Natural killer cell (primary cell): ENCODE measurements around the gene SNX19. TPM values are rescaled to one million over a fixed set of nuclear protein-coding genes. Genes with fewer than 3 reads are reported as not detected.

Source experiments
- ATAC-seq, 3 donors: fragments of 150-1000 bp in 2 of 3; fragments of 200-7000 bp in 1 of 3; cut with Tn5 transposase; 1 replicate in 1 of 3; 2 replicates in 2 of 3; pipeline ENCODE4 v1.10.0; 2021; ENCODE audit warnings: mild to moderate bottlenecking in 2 of 3, moderate library complexity in 2 of 3
- DNase-seq, 2 donors: peaks; one replicate each; pipeline versions ENCODE4 v3.0.0 to v3.0.0-alpha.2; 2013 to 2021; ENCODE audit warnings: mixed read lengths in 1 of 2
- H3K27ac ChIP-seq: one replicate; pipeline ENCODE4 v1.5.1; 2013; ENCODE audit warnings: mild to moderate bottlenecking, low read length
- H3K27me3 ChIP-seq: one replicate; pipeline ENCODE4 v1.6.1; 2013; ENCODE audit warnings: low read length; ENCODE audit not compliant: control insufficient read depth, insufficient read depth
- H3K36me3 ChIP-seq: one replicate; pipeline ENCODE4 v1.6.1; 2013; ENCODE audit warnings: low read length; ENCODE audit not compliant: control insufficient read depth, insufficient read depth
- H3K4me1 ChIP-seq: one replicate; pipeline ENCODE4 v1.6.1; 2013; ENCODE audit warnings: low read length; ENCODE audit not compliant: control insufficient read depth, insufficient read depth
- H3K4me3 ChIP-seq: one replicate; pipeline ENCODE4 v1.5.1; 2013; ENCODE audit warnings: low read length
- H3K9me3 ChIP-seq: one replicate; pipeline ENCODE4 v1.6.1; 2013; ENCODE audit warnings: low read length; ENCODE audit not compliant: control insufficient read depth, insufficient read depth
- H3K27ac Mint-ChIP-seq, 2 donors: one replicate each; pipeline ENCODE4 v1.8.0; 2022; ENCODE audit warnings: mild to moderate bottlenecking in 2 of 2, mixed read lengths in 2 of 2, moderate library complexity in 1 of 2
- H3K27me3 Mint-ChIP-seq, 2 donors: one replicate each; pipeline ENCODE4 v1.8.0; 2022; ENCODE audit warnings: low read depth in 2 of 2, mixed read lengths in 2 of 2
- H3K36me3 Mint-ChIP-seq: one replicate; pipeline ENCODE4 v1.8.0; 2022; ENCODE audit warnings: mixed read lengths
- H3K4me1 Mint-ChIP-seq, 2 donors: one replicate each; pipeline ENCODE4 v1.8.0; 2022; ENCODE audit warnings: mixed read lengths in 2 of 2
- H3K4me3 Mint-ChIP-seq: one replicate; pipeline ENCODE4 v1.8.0; 2022; ENCODE audit warnings: mild to moderate bottlenecking, moderate library complexity, mixed read lengths
- H3K9me3 Mint-ChIP-seq, 2 donors: one replicate each; pipeline ENCODE4 v1.8.0; 2022; ENCODE audit warnings: mixed read lengths in 2 of 2
- CTCF ChIP-seq: fragments of 200-600 bp; IDR thresholded peaks from one replicate; pipeline ENCODE4 v1.8.0; 2022; ENCODE audit warnings: antibody characterized with exemption
- WGBS: methylation state at CpG from one replicate; pipeline ENCODE4 v1.1.7; 2013; ENCODE audit warnings: missing lambda C conversion rate; ENCODE audit not compliant: insufficient coverage; 5-methylcytosine and 5-hydroxymethylcytosine counted together
- intact Hi-C: fragments of 100-400 bp; cut with micrococcal nuclease; formaldehyde crosslinking; loops from one replicate; pipeline ENCODE4 v1.14.2; 2022
- total RNA-seq, 4 donors: library from RNA; stranded (reverse); fragments of 120-200 nt in 1 of 4; gene quantifications; one replicate each; pipeline versions ENCODE4 v1.2.3 to v1.2.4, GENCODE V29; 2013 to 2022

The SNX19 gene
- total RNA-seq, 3 donors from 2014 or later (not counting 1 experiment from before 2014, with no cell fraction given): 65.4 to 76.6 (median 72.0) TPM

GRCh38 chr11:130872102-130872501, 44.2 kb downstream of the SNX19 start:
- no peak overlapping the region for H3K4me3 ChIP-seq
- 98% methylated on average over 5 of the region's 5 CpGs for WGBS
- no peaks in the 10 kb centered on the region for H3K9me3 Mint-ChIP-seq
- no peaks in the 10 kb centered on the region for H3K4me1 Mint-ChIP-seq
- DNase-seq (no peak), ATAC-seq (no peak)
- no peaks in the 10 kb centered on the region for H3K27me3 Mint-ChIP-seq
- intact Hi-C loops: no loop called here
- TF ChIP-seq CTCF: no peak
- peaks cover 11% of the 10 kb centered on the region for H3K36me3 Mint-ChIP-seq
- no peaks in the 10 kb centered on the region for H3K27me3 ChIP-seq
- H3K27ac ChIP-seq: no peak overlapping the region
- no peaks in the 10 kb centered on the region for H3K9me3 ChIP-seq
- H3K4me1 ChIP-seq: no peaks in the 10 kb centered on the region
- H3K27ac Mint-ChIP-seq: no peak overlapping the region
- peaks cover 48% of the 10 kb centered on the region for H3K36me3 ChIP-seq
- no peak overlapping the region for H3K4me3 Mint-ChIP-seq

- Histone ChIP-seq H3K36me3 (peaks cover 43% of the 10 kb centered on the region), H3K9me3 (no peaks in the 10 kb centered on the region), H3K27me3 (no peaks in the 10 kb centered on the region), H3K4me1 (no peaks in the 10 kb centered on the region), H3K4me3 (no peak overlapping the region), H3K27ac (no peak overlapping the region)
- H3K27me3 Mint-ChIP-seq: no peaks in the 10 kb centered on the region
- ATAC-seq: no peak
- 93% methylated on average over 1 of the region's 2 CpGs for WGBS
- H3K4me1 Mint-ChIP-seq: no peaks in the 10 kb centered on the region
- DNase-seq: no peak
- intact Hi-C loops: no loop called here
- H3K36me3 Mint-ChIP-seq: peaks cover 11% of the 10 kb centered on the region
- no peak for TF ChIP-seq CTCF
- no peak overlapping the region for H3K4me3 Mint-ChIP-seq
- no peak overlapping the region for H3K27ac Mint-ChIP-seq
- no peaks in the 10 kb centered on the region for H3K9me3 Mint-ChIP-seq
Measured at GRCh38 chr11:130871616-130872015, 44.7 kb downstream of the SNX19 start.

- no peaks in the 10 kb centered on the region for H3K27me3 ChIP-seq
- DNase-seq (no peak), ATAC-seq (no peak)
- TF ChIP-seq CTCF: no peak
- H3K9me3 ChIP-seq: no peaks in the 10 kb centered on the region
- no peak overlapping the region for H3K27ac Mint-ChIP-seq
- no peak overlapping the region for H3K27ac ChIP-seq
- no peak overlapping the region for H3K4me3 ChIP-seq
- intact Hi-C loops: no loop called here
- H3K36me3 ChIP-seq: peaks cover 25% of the 10 kb centered on the region
- no peaks in the 10 kb centered on the region for H3K4me1 ChIP-seq
- no peaks in the 10 kb centered on the region for H3K27me3 Mint-ChIP-seq
- peaks cover 4% of the 10 kb centered on the region in 2 donors for H3K4me1 Mint-ChIP-seq
- 81% methylated on average over 7 of the region's 7 CpGs for WGBS
- no peak overlapping the region for H3K4me3 Mint-ChIP-seq
- H3K9me3 Mint-ChIP-seq: no peaks in the 10 kb centered on the region
- no peaks in the 10 kb centered on the region for H3K36me3 Mint-ChIP-seq
Measured at GRCh38 chr11:130868721-130869390, 47.4 kb downstream of the SNX19 start.
